ENCODE results near the gene MTFMT. TPM values are rescaled to one million over a fixed set of nuclear protein-coding genes. Genes with fewer than 3 reads are reported as not detected.

The MTFMT gene
- total RNA-seq, 2 experiments from 2014 or later: 19.0 to 19.9 TPM

DNA sequence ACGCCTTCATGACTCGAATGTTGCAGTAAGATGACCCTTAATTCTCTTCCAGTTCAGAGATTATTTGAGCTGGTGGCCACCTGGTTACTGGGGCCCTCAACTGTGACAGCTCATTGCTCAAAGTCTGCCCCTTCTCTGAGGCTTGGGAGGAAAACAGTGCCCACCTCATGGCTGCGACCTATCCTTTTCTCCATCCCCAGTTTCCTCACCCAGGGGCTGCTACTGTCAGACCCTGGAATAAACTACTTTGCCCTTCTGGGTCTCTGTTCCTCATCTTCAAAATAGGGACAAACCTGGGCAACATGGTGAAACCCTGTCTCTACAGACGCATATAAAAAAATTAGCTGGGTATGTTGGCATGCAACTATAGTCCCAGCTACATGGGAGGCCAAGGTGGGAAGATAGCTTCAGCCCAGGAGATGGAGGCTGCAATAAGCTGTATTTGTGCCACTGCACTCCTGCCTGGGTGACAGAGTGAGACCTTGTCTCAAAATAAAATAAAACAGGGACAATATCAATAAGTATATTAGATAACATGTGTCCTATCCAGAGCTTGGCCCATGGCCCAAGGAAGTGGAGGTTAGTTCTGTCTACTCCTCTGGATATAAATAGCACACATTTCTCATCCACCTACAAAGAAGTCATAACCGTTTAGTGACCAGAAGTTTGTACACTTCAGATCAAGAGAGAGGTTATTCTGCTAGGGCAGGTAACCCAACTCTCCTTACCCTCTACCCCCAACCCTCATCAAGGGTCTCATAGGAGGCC lies 40.5 kb upstream of the MTFMT start:
- H3K4me1 Mint-ChIP-seq: peaks cover 3% of the 10 kb centered on the region
- DNase-seq (no peak), ATAC-seq (no peak)
- intact Hi-C loops (cut with DNase I, micrococcal nuclease): loop anchor here in 1 of 2 experiments (10.0 kb wide), 1 partner anchor 335 kb away; no protein-coding TSS in a partner anchor
- no peak overlapping the region for H3K27ac Mint-ChIP-seq
- no peaks in the 10 kb centered on the region for H3K9me3 Mint-ChIP-seq (ENCODE audit: low read depth)
- POLR2A ChIA-PET: no interaction called here
- peaks cover 37% of the 10 kb centered on the region for H3K27me3 Mint-ChIP-seq
- CTCF ChIA-PET: interaction anchor here (0.8 to 1.6 kb wide), 4 partner anchors 8 to 31 kb away, joined by 3 to 6 read pairs (median 3); no protein-coding TSS in a partner anchor
- H3K36me3 Mint-ChIP-seq (ENCODE audit: low read depth): no peaks in the 10 kb centered on the region
- no peak overlapping the region for H3K4me3 Mint-ChIP-seq

DNA sequence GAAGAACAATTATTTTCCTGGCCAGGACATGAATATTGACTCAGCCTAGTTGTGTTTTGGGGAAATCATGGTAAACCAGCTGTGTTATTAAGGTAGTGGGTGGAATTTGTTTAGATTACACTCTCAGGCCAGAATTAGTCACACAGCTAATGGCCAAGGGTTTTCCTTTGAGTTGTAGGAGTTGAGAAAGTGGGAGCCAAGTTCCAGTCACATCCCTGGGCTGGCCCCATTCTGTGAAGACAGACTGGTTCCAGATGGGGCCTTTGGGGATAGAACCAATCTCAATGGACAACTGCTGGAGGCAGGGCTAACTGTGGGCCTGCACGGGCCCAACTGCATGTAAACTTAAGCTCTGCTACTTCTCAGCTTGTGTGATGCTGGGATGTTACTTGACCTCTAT lies 39.7 kb upstream of the MTFMT start:
- H3K4me3 Mint-ChIP-seq: no peak overlapping the region
- POLR2A ChIA-PET: no interaction called here
- ATAC-seq (no peak), DNase-seq (no peak)
- H3K27ac Mint-ChIP-seq: no peak overlapping the region
- no peaks in the 10 kb centered on the region for H3K9me3 Mint-ChIP-seq (ENCODE audit: low read depth)
- peaks cover 37% of the 10 kb centered on the region for H3K27me3 Mint-ChIP-seq
- intact Hi-C loops (cut with DNase I, micrococcal nuclease): no loop called here
- CTCF ChIA-PET: interaction anchor here (0.8 to 1.6 kb wide), 4 partner anchors 10 to 437 kb away, joined by 3 to 6 read pairs (median 4); no protein-coding TSS in a partner anchor
- peaks cover 3% of the 10 kb centered on the region for H3K4me1 Mint-ChIP-seq
- H3K36me3 Mint-ChIP-seq (ENCODE audit: low read depth): no peaks in the 10 kb centered on the region

DNA sequence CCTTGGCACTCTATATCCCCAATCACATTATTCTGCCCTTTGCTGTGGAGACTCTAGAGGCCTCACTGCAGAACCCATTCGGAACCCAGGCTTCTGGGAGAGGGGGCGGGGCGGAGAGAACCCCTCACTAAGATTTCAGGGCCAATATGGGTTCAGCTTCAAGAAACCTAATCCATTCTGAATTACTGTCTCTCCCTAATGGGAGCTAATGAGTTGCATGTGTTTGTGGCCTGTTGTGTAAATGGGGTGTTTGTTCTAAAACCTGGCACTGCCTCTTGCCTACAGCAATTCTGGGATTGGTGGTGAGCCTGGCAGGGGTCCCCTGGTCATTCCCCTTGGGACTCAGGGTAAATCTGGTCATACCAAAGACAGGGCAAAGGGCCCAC lies 39.0 kb upstream of the MTFMT start:
- H3K9me3 Mint-ChIP-seq (ENCODE audit: low read depth): no peaks in the 10 kb centered on the region
- no peaks in the 10 kb centered on the region for H3K36me3 Mint-ChIP-seq (ENCODE audit: low read depth)
- intact Hi-C loops (cut with DNase I, micrococcal nuclease): no loop called here
- ChIA-PET POLR2A (no interaction called here), CTCF (interaction anchor here (0.8 to 1.6 kb wide), 4 partner anchors 13 to 438 kb away, joined by 3 to 6 read pairs (median 4); no protein-coding TSS in a partner anchor)
- no peak for ATAC-seq
- H3K4me1 Mint-ChIP-seq: peaks cover 3% of the 10 kb centered on the region
- H3K4me3 Mint-ChIP-seq: no peak overlapping the region
- H3K27ac Mint-ChIP-seq: no peak overlapping the region
- DNase-seq: no peak
- H3K27me3 Mint-ChIP-seq: peaks cover 37% of the 10 kb centered on the region

DNA sequence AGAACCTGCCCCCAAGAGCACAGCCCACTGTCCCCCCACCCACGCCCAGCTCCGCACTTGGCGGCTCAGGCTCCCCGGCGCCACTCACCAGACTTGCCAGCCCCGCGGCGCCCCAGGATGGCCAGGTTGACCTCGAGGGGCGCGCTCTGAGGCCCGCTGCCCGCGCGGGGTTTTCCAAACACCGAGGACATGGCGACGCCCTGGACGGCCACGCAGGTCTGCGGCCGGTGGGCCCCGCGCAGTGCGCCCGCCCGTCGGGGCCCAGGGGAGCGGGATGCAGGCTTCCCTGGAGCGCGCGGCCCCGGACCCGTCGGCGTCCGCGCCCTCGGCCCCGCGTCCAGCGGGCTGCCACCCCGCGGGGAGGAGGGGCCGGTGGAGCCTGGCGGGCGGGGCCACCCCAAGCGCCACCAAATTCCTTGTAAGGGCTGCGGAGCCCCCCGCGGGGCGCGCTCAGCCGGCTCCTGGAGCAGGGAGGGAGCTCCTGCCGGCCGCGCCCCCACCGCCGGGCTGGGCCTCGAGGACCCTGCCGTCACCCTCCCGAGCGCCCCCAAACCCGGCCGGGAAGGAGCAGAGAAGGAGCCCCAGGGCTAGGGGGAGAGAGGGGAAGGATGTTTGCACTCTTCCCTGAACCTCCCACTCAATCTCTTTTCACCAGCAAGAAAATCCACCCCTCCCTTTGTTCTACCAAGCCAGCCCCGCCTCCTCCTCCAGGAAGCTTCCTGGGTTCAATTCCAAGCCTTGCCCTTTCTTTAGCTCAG lies 38.4 kb upstream of the MTFMT start, which contains the start of gene RASL12:
Gene RASL12, minus strand, starts transcription at position 347 of the 758 bp plus-strand sequence. Its CDS starts 156 bp downstream, at position 191.
- H3K27me3 Mint-ChIP-seq: peaks cover 37% of the 10 kb centered on the region
- ATAC-seq (no peak), DNase-seq (no peak)
- H3K36me3 Mint-ChIP-seq (ENCODE audit: low read depth): no peaks in the 10 kb centered on the region
- H3K9me3 Mint-ChIP-seq (ENCODE audit: low read depth): no peaks in the 10 kb centered on the region
- POLR2A ChIA-PET: no interaction called here
- intact Hi-C loops (cut with DNase I, micrococcal nuclease): no loop called here
- peaks cover 3% of the 10 kb centered on the region for H3K4me1 Mint-ChIP-seq
- no peak within 1 kb of the TSS for H3K4me3 Mint-ChIP-seq
- CTCF ChIA-PET: interaction anchor here (0.8 to 1.2 kb wide), 2 partner anchors 12 to 142 kb away, joined by 3 read pairs; no protein-coding TSS in a partner anchor
- H3K27ac Mint-ChIP-seq: no peak within 1 kb of the TSS

DNA sequence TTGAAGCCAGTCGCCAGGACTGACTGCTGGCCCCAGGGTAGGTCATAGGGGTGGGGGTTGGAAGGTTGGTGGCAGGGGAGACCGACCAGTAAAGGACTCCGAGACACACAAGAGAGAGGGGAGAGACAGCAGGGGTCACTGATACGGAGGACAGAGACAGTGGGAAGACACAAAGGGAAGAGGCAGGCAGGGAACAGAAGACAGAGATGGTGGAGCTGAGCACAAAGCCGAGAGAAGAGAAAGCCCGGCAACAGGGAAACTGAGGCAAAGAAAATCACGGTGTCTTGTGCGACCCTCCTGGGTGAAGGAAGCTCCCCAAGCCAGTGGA lies 37.8 kb upstream of the MTFMT start:
- no peaks in the 10 kb centered on the region for H3K9me3 Mint-ChIP-seq (ENCODE audit: low read depth)
- no peak for ATAC-seq

DNA sequence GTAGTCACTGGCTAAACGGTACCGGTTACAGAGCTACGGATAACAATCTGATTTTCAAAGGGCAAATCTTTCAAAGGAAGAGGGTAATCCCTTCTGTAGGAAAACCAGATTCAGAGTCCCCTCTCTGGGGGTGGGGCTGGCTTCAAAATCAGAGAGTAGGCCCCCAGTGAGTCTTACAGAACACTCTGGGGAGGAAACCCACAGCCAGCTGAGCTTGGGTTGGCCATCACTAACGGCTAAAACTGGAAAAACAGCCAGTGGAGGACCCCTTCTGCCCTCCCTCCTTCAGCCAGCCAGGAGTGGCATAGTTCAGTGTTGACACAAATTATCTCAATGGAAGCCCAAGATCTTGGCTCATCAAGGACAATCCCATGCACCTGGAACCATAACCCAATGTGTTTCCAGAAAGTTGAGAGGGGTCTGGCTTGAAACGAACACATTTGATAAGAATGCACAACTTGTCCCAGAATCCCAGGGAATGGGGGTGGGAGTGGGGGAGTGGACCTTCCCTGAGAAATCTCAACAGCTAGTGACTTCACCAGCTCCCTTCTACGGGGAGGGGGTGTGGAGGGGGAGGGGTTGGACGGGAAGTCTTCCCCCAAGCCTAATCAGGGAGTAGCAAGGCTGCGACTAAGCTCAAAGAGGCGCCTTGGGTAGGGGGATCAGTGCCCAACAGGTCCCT lies 37.3 kb upstream of the MTFMT start:
- no peak overlapping the region for H3K27ac Mint-ChIP-seq
- ATAC-seq (no peak), DNase-seq (no peak)
- H3K4me3 Mint-ChIP-seq: no peak overlapping the region
- peaks cover 37% of the 10 kb centered on the region for H3K27me3 Mint-ChIP-seq
- H3K36me3 Mint-ChIP-seq (ENCODE audit: low read depth): no peaks in the 10 kb centered on the region
- no peaks in the 10 kb centered on the region for H3K9me3 Mint-ChIP-seq (ENCODE audit: low read depth)
- H3K4me1 Mint-ChIP-seq: peaks cover 3% of the 10 kb centered on the region
- ChIA-PET POLR2A (no interaction called here), CTCF (interaction anchor here (0.6 to 1.0 kb wide), 3 partner anchors 11 to 317 kb away, joined by 3 read pairs; no protein-coding TSS in a partner anchor)
- intact Hi-C loops (cut with DNase I, micrococcal nuclease): no loop called here

More for the DNA sequence above, 37.8 kb upstream of the MTFMT start:
- peaks cover 37% of the 10 kb centered on the region for H3K27me3 Mint-ChIP-seq
- ChIA-PET CTCF (interaction anchor here (0.8 to 1.2 kb wide), 2 partner anchors 12 to 143 kb away, joined by 3 read pairs; no protein-coding TSS in a partner anchor), POLR2A (no interaction called here)
- intact Hi-C loops (cut with DNase I, micrococcal nuclease): no loop called here
- H3K4me3 Mint-ChIP-seq: no peak overlapping the region
- no peaks in the 10 kb centered on the region for H3K36me3 Mint-ChIP-seq (ENCODE audit: low read depth)
- DNase-seq: no peak
- no peak overlapping the region for H3K27ac Mint-ChIP-seq
- peaks cover 3% of the 10 kb centered on the region for H3K4me1 Mint-ChIP-seq

DNA sequence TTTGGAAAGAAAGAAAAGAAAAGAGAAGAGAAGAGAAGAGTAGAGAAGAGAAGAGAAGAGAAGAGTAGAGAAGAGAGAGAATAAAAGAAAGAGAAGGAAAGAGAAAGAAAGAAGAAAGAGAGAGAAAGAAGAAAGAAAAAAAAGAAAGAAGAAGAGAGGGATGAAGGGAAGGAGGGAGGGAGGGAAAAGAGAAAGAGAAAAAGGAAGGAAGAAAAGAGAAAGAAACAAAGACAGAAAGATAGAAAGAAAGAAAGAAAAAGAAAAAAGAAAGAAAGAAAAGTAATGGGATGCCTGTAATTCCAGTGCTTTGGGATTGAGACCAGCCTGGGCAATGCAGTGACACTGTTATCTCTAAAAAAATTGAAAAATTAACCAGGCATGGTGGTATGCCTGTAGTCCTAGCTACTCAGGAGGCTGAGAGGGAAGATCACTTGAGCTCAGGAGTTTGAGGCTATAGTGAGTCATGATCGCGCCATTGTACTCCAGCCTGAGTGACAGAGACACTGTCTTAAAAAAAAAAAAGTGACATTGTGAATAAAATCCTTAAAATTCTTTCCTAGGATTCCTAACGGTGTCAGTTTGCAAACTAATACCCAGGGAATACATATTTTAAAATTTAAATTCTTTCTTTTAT lies 36.7 kb upstream of the MTFMT start:
- DNase-seq: no peak
- Mint-ChIP-seq H3K4me1 (peaks cover 3% of the 10 kb centered on the region), H3K4me3 (no peak overlapping the region), H3K27ac (no peak overlapping the region), H3K36me3 (ENCODE audit: low read depth) (no peaks in the 10 kb centered on the region), H3K27me3 (peaks cover 37% of the 10 kb centered on the region), H3K9me3 (ENCODE audit: low read depth) (no peaks in the 10 kb centered on the region)
- no peak for ATAC-seq
- POLR2A ChIA-PET: no interaction called here
- intact Hi-C loops (cut with DNase I, micrococcal nuclease): no loop called here
- CTCF ChIA-PET: interaction anchor here (0.6 to 1.7 kb wide), 4 partner anchors 12 to 316 kb away, joined by 3 to 4 read pairs (median 4); no protein-coding TSS in a partner anchor

DNA sequence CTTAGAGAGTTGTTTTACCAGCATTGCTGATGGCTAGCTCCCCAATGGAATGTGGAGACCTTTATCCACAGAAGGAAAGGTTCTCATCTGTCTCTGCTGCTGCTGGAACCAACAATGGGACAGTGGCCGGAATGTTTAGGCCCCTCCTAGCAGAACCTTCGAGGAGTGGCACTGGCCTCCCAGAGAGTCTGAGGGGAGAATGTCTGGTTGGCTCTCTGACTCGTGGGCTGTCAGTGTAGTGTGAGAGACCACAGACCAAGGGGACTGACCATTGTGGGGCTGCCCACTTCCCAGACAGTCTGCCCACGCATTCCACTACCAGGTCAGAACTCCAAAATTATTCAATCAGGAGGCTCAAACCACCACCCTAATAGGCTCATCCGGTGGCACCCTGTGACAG lies 33.3 kb upstream of the MTFMT start:
- Mint-ChIP-seq H3K27me3 (peaks cover 24% of the 10 kb centered on the region), H3K36me3 (ENCODE audit: low read depth) (no peaks in the 10 kb centered on the region), H3K27ac (no peak overlapping the region), H3K4me3 (no peak overlapping the region), H3K4me1 (peaks cover 3% of the 10 kb centered on the region), H3K9me3 (ENCODE audit: low read depth) (no peaks in the 10 kb centered on the region)
- no peak for ATAC-seq
- DNase-seq: no peak
- POLR2A ChIA-PET: no interaction called here
- CTCF ChIA-PET: interaction anchor here (1.1 kb wide), 1 partner anchor 8 kb away, joined by 4 read pairs; no protein-coding TSS in a partner anchor
- intact Hi-C loops (cut with DNase I, micrococcal nuclease): no loop called here

DNA sequence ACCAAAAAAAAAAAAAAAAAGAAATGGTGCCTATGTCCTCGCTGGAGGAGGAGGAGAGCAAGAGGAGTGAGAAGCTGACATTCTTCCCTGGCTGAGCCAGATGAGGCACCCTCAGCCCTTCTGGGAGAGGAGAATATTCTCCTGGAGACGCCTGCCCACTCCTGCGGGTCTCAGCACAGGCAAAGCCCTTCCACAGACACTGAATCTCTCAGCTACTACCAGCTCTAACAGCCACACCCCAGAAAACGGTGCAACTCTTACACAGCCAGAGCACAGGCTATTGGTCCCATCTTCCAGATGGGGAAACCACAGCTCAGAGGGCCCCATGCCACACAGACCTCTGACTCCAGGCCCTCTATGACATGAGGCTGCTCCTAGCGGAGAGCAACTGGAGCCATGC lies 32.6 kb upstream of the MTFMT start:
- intact Hi-C loops (cut with DNase I, micrococcal nuclease): no loop called here
- CTCF ChIA-PET: interaction anchor here (1.1 to 1.4 kb wide), 2 partner anchors 8 to 39 kb away, joined by 3 to 4 read pairs; no protein-coding TSS in a partner anchor

DNA sequence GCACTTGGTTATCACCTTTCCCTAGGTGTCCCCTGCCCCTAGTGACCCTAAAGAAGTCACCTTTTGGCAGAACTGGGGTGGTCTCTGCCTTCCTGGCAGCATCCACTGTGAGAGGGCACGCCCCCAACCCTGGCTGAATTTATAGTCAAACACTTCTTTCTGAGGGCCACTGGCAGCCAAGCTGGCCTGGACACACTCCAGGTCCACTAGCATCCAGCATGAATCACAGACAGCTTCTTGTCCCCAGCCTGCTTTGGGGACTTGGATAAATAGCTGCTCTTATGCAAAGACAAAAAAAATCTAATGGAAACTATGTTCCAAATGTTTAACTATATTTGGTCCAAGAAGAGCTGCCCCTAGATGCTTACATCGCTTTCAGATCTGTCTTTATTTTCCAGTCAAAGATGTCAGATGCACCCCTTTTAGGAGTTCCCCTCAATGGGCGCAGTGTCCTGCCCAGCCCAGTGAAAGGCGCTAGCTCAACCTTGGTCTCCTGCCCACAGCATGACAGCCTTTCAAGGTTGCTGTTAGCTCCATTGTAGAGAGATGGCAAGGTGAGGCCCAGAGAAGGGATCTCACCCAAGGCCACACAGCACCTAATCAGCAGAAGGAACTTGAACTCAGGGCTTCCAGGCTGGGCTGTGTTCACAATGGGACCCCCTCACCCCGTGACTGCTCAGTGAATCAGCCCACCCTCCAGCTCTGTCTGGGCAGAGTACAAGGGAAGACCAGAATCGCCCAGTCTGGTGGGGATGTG lies 31.4 kb upstream of the MTFMT start:
- no peak for DNase-seq
- H3K27me3 Mint-ChIP-seq: peaks cover 9% of the 10 kb centered on the region

More for the DNA sequence above, 32.6 kb upstream of the MTFMT start:
- H3K27me3 Mint-ChIP-seq: peaks cover 20% of the 10 kb centered on the region
- H3K27ac Mint-ChIP-seq: no peak overlapping the region
- peaks cover under 1% of the 10 kb centered on the region for H3K4me1 Mint-ChIP-seq
- POLR2A ChIA-PET: no interaction called here
- no peaks in the 10 kb centered on the region for H3K9me3 Mint-ChIP-seq (ENCODE audit: low read depth)
- no peak for DNase-seq
- no peak overlapping the region for H3K4me3 Mint-ChIP-seq
- ATAC-seq: no peak
- H3K36me3 Mint-ChIP-seq (ENCODE audit: low read depth): no peaks in the 10 kb centered on the region

More for the DNA sequence above, 31.4 kb upstream of the MTFMT start:
- Mint-ChIP-seq H3K9me3 (ENCODE audit: low read depth) (no peaks in the 10 kb centered on the region), H3K4me3 (no peak overlapping the region), H3K27ac (no peak overlapping the region), H3K4me1 (no peaks in the 10 kb centered on the region), H3K36me3 (ENCODE audit: low read depth) (no peaks in the 10 kb centered on the region)
- ATAC-seq: no peak
- POLR2A ChIA-PET: interaction anchor here (0.6 kb wide), 1 partner anchor 156 kb away, joined by 3 read pairs; no protein-coding TSS in a partner anchor
- intact Hi-C loops (cut with DNase I, micrococcal nuclease): no loop called here
- CTCF ChIA-PET: interaction anchor here (0.7 to 1.4 kb wide), 2 partner anchors 26 to 40 kb away, joined by 3 read pairs; no protein-coding TSS in a partner anchor
